ENCODE results near the gene CDYL2.

DNA sequence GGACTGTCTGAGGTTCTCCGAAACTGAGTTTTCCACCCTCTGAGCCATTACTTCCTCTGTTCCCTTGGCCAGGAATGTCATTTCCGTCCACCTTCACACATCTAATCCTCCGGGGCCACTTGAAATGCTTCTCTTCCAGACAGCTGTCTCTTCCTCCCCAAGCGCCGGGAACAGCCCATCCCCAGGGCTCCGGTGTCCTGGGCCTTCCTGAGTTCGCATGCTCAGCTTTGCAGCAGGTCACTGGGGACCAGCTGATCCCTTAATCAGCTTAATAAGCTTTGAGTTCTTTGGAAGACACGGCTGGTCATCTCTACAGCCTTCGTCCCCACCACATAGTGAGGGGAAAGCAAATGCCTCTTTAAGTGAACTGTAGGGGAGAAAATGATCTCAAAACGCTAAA is 140.2 kb downstream of the CDYL2 start:
- TF ChIP-seq GATA3 (IDR thresholded peaks at IDR 0.05; ENCODE audit: low read depth, low read length) (no peak), GATA2 (IDR thresholded peaks at IDR 0.05; ENCODE audit: low read depth, low read length) (no peak)
